SKM-1 treated with dmso at 0.1 percent for 144 hours (cell line): ENCODE measurements around the gene SLC66A1.
A peak's percentile ranks its signal among the peaks of the same experiment; 100 is the strongest.

Source experiments
- DNase-seq: peaks from one replicate; lab custom pipeline; 2025; ENCODE audit not compliant: unreplicated experiment; lab: John Stamatoyannopoulos, UW

Gene SLC66A1

DNA sequence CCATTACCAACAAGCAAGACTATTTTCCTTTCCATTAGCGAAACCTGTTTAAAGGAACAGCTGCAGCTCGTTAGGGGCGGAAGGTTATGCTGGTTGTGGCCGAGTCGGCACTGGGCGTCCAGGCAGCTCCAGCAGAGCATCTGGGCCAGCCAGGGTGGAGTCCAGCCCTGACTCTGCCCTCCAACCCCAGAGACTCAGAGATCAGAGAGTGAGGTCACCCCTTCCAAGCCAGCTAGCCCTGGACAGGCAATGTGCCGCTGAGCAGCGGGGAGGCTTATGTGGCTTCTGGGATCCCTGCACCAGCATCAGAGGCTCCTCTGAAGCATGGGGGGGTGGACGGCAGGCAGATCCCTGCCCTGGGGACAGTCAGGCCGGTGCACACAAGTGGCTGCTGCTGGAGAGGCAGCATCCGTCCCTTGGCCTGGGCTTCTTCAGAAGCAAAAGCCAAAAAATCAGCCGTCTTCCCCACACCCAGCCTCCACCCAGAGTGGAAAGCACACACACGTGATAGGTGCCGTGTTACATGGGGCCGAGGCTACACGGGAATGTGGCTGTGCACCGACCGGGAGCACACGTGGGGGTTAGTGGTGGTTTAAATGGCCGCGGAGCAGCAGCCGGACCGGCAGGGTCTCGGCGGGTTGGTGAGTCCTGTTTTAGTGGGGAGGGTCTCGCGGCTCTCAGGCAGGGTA, 30.1 kb downstream of the SLC66A1 start:
- no peak for DNase-seq

DNA sequence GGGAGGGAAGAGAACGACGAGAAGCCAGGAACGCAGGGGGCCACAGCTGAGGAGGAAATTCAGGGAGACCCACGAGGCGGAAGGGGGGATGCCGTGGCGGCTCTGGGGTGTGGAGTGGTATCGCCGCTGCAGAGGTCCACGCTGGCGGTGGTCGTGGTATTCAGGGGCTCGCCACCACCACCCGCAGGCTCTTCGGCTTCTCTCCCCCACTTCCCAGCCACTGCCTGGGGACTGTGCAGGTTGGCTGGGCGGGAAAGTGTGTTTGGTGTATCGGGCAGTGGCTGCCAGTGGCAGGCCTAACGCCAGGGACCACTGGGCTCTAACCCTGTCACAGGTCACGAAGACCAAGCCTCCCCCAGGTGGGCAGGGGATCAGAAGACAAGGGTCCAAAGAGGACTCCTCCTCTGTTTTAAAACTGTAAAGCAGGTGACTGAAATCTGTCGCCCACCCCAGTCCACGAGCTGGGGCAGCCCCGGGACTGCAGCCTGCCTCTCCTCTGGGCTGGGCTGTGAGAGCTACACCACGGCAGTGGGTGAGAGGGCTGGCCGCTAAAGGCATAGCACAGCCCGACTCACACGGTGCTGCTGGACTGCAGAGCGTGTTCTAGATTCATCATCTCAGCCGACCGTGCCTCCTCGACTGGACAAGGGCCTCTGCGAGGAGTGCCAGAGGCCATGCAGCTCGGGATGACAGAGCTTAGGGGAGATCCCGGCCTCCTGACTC, 30.9 kb downstream of the SLC66A1 start:
- no peak for DNase-seq

DNA sequence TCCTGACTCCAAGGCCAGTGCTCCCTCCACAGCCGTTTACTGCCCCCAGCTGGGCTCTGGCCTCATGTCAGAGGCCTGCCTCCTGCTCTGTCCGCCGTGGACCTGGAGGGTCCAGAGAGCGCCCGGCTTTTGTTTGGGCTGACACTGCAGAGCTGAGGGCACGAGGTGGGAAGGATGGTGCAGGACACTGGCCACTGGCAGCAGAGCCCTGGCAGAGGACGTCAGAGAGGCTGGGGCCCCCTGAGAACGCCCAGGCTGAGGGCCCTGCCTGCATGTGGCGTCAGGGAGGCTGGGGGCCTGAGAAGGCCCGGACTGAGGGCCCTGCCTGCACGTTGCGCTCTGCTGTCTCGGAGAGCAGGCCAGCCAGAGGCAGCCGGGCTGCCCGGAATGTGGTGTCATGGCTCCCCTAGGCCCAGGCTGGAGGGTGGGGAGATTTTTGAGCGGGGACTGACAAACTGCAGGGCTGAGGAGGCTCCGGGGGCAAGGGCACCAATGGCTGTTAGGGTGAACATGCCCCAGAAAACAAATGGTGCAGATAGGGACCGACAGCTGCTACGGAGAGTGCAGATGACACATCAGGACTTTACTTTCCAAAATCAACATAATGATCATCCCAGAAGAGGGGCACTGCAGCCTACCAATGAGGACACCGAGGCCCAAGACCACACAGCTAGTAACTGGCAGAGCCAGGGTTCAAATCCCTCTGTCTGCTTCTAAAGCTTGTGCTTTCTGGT, 31.7 kb downstream of the SLC66A1 start:
- no peak for DNase-seq

DNA sequence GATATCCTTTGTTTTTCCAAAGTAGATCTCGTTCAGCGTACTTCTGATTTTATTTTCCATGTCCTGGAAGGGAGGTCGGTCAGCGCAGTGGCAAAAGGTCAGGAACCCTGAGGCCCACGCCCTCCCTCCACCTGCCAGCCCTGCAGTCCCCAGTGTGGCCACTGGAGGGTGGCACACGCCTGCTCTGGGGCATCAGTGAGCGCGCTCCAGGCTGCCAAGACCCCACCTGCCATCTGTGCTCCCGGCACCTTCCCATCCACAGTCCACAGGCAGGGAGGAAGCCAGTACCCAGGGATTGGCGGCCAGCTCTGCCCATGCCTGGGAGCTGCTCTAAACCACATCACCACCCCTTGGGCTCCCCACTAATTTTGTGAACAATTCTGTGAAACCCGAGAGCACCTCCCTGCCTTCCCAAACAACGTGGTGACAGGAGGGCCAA, 32.3 kb downstream of the SLC66A1 start:
- no peak for DNase-seq

DNA sequence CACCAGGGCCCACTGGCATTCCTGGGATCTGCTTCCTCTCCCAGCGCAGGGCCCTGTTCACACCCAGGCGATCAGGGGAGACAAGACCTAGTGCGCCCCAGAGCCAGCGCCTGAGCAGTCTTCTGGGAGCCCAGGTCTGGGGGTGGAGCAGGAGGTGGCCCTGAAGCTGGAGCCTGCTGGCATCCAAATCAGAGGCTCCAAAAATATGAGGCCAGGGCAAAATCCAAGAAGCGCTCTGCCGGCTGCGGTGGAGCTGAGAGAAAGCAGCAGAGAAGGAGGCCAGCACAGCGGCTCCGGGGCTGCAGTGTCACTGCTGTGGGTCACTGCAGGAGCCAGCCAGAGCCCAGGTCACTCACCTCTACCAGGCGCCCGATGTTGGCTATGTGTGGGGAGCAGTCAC, 32.7 kb downstream of the SLC66A1 start:
- no peak for DNase-seq

DNA sequence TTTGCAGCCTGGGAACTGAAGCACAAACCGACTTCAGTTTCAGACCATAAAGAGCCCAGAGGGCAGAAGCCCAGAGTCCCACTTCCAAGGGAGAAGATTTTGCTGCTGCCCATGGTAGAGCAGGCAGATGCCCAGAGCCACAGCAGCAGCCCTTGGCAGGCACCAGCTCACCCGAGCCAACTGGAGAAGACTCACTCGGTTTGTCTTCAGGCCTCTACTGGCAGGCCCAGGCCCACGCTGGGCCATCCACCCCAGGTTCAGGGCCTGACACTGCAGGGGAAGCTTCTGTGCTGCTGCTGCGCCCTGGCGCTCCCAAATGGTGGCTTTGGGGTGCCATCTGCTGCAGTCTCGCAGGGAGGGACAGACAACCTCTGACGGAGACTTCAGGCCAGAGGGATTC, 33.3 kb downstream of the SLC66A1 start:
- no peak for DNase-seq

DNA sequence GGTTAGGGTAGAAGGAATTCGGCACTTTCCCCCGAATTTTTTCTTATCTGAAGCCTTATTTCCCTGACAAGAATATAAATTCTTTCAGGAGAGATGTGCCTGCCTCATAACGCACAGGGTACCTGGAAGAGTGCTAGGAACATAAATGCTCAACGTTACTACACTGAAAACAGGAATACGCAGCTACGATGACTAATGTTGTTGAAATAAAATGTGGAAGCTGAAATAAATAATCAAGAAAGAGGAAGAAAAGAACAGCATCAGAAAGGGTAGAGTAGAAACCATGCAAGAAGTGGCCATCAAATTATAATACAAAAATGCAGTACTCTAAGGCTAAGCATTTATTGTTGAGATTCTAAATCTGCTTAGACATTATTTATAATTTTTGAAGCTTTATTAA, 33.9 kb downstream of the SLC66A1 start:
- no peak for DNase-seq

DNA sequence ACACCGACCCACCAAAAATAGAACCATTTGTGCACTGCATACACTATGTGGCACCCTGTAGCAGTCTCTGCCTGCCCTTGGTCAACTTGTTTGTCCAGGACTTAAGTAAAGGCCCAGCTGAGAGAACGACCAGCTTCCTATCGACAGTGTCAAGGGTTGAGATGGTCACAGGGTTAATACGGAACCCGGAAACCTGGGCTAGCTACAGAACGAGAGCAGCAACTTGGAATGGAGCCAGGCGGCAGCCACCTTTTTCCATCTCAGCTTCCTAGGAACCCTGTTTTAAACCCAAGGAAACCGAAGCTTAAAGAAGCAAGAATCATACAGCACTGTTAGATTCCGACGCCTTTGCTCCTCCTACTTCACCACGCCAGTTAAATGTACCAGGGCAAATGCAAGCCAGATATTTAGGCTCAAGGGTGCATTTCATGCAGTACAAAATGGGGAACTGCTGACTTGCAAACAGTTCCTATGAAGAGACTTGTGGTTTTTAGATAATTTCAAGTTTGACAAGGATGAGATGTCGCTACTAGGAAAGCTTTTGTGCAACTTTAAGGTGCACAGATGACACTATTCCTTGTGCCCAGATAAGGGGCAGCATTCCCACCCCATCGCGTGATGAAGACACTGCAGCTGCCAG, 35.5 kb downstream of the SLC66A1 start:
- no peak for DNase-seq

DNA sequence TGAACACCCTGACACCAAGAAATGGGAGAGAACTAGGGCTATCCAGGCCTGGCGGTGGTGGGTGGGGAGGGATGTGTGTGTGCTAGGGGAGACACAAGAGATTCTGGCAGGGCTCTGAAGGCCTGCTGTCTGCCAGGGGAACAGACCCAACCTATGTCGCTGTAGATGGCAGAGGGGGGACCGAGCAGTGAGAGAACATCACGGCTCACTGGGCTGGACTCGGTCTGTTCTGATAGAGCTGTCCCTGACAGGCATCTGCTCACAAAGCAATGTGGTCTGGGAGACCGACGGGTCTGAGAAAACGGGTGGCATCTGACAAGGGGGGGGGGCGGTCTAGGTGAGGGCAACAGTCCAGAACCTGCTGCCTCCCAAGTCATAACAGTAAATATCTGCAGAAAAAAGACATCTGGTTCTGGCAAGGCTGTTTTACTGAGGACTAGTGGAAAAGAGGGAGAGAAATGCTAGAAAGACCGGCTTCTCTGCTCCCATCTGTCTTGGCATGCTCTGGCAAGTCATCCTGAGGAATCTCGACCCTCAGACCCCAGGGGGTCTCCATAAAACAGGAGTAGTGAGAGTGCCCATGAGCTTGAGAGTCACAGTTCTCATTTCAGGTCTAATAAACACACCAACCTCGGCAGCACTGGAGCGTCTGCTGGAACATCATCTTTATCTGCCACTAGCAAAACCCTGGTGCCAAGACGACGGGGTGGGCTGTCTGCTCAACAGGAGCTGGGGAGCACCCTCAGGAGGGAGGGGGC, 36.5 kb downstream of the SLC66A1 start:
- no peak for DNase-seq

DNA sequence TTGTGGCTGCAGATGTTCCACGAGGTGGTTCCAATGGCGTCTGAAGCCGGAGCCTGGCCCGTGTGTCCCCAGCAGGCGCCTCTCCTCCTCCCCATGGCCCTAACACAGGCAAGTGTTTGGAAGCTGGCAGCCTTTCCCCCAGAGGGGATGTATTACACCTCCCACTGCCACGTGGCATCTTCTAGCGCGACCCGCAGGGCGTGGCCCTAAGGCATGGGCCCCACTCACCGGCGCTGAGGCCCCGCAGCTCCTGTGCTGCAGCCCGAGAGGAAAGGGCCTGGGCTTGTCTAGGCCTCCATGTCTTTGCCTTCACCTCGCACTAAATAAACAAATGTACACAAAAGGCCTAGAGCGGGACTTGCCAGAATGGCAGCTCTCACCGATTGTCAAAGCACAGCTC, 37.9 kb downstream of the SLC66A1 start:
- DNase-seq: no peak

DNA sequence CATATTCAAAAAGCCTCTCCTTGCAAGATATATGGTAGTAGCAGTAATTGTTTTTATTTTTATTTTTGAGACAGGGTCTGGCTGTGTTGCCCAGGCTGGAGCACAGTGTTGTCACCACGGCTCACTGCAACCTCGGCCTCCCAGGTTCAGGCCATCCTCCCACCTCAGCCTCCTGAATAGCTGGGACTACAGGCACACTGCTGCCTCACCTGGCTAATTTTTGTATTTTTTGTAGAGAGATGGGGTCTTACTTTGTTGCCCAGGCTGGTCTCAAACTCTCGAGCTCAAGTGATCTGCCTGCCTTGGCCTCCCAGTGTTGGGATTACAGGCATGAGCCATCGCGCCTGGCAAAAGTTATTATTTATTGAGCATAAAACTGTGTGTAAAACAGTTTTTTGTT, 38.4 kb downstream of the SLC66A1 start:
- no peak for DNase-seq

DNA sequence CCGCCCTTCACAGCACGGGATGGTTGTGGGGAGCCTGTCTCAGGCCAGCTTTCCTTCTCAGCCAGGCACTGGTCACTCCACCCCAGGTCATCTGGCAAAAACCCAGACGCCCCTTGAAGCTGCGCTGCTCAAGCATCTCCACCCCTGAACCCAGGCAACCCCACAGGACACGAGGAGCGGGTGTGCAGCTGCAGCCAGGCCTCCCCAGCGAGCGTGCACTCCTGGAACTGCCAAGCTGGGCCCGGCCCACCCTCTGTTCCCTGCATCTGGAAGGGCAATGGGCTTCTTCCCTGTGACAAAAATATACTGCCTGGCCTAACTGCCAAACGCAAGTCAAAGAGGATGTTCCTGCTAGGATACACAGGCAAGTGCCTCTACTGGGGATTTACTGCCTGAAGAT, 39.7 kb downstream of the SLC66A1 start:
- DNase-seq: no peak

DNA sequence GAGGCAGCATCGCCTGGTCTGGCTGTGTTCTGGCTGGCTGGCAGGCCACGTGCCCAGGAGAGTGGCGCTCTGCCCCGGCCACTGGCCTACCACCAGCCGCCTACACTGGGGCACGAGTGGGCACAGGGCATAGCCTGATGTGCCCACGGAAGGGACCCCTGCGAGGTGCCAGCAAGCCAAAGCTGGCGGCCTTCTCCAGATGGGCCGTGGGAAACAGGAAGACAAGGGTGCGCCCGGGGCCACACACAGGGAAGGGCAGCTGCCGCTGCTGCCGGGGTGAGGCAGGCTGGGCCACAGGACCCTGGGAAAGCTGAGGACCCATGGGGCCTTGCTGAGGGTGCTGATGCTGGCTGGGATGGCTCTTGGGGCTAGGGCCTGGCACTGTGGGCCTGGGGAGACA, 40.7 kb downstream of the SLC66A1 start:
- no peak for DNase-seq

DNA sequence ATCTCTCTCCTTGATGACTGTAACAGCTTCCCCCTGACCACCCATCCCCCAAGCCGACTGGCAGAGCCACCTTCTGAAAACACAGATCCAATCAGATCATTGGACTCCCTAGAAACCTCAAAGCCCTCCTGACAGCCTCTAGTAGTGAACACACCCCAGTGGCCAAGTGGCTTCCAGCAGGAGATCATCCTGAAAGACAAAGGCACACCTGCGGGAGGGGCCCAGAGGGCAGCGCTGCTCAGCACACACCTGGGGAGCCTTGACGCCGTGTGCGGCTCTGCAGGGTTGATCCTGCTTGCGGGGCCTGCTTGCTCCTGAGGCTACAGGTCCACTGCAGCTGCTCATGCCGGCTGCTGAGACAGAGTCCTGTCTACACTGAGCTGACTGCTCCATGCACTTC, 41.5 kb downstream of the SLC66A1 start:
- DNase-seq: no peak

DNA sequence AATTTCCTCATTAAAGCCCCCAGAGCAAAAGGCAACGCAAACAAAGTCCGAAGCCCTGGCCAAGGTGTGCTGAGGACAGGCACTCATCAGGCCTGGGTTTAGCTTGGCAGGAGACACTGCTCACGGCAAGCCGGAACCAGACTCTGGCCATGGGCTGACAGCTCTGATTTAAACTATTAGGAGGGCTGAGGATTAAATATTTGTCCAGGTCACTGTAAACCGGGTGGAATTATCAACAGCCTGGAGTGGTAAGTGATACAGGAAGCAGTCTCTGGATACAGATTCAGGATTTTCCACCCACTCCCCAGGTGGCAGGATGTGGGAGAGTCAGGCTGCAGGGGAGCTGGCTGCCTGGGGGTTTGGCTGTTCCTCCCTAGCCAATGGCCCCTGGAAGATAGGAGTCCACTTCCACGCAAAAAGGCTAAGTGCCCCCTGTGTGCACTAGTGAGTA, 42.4 kb downstream of the SLC66A1 start:
- DNase-seq: no peak

DNA sequence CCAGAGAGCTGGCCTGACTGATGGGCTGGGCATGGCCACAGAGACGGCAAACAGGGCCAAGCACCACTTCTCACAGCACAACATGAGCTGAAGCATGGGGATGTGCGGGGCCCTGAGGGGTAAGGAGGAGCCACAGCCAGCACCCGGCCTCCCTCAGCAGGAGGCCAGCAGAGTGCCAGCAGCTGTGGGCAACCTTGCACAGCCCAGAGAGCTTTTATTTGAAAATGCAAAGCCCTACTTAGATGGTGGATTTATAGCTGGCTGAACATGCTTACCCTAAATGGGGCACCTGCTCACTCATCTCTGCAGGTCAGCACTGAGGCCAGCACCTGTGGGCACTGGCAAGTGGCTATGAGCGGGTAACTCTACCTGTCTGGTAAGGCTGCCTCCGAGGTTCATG, 44.1 kb downstream of the SLC66A1 start:
- DNase-seq: no peak

DNA sequence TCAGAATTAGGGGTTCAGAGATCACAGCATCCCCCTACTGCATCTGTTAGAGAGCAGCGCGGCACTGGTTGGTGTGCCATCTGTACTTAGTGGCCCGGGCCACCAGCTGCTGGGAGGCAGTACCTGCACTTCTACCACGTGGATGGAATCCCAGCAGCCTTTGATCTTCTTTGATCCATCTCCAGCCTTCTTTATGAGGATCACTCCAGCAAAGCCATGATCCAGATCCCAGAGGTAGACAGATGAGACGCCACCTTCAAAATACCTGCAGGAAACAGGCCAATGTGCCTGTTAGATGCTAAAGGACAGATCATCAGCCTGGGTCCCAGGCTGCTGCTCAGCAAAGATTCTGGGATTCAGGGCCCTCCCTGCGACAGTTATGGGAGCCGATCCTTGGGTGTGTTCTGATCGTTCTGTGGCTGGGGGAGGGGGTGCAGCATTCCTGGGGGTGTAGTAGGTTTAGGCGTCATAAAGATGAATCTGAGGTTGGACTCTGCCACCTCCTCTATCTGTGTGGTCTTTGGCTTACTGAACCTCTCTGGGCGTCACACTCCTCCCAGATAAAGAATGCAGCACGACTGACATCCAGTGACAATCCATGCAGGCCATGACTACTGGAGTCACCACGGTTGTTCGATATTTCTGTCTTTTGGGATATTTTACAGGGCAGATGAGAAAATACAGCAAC, 45.3 kb downstream of the SLC66A1 start:
- DNase-seq: no peak

DNA sequence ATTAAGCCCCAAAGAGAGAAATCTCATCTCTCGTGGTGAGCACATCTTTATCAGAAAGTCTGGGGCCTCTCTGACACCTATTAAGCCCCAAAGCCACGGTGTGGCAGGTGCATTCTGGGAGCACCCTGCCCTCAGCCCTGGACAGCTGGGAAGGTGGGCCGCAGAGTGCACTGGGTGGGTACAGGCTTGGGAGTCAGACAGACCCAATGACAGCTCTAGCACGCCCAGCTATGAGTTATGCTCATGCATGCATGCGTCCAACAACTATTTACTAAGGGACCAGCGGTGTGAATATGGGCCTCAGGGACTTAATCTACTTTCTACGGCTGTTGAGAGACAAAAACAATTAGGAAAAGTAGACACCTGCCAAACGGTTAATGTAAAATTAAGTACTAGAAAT, 46.6 kb downstream of the SLC66A1 start:
- no peak for DNase-seq

DNA sequence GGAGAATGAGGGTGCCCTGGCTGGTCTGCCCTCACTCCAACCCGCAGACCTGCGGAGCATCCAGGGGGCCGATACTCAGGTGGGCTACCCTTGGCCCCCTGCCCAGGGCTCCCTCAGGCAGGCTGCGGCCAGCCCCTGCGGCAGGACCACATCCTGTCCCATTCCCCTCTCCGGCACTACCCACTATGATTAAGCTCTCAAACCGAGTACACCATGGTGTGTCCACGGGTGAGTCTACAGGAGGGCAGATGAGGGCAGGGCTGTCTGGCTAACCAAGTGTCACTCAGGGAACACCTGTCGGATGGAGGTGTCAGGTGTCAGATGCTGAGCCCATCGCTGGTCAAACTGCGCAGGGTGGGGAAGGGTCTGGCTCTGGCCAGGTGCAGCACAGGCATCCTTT, 47.2 kb downstream of the SLC66A1 start:
- DNase-seq: no peak

DNA sequence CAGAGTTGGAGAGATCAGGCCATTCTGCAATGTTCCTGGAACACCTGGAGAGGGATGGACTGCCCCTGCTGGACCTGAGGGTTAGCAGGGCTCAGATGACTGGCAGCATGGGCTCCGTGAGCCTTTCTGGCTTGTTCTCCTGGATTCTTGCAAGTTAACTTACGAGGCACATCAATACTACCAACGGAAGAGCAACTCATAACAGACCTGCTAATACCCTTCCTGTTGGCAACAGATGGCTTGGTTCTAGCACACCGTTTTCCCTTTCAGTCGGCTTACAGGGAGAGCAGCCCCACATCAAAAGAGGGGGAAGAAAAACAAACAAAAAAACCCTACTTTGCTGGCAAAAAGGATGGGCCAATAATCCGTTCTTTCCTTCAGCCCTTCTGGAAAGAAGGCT, 47.9 kb downstream of the SLC66A1 start:
- peak; percentile 88 for DNase-seq
